ENCODE results near the gene VANGL1. TPM values are rescaled to one million over a fixed set of nuclear protein-coding genes. Genes with fewer than 3 reads are reported as not detected.

Gene VANGL1
- total and polyA plus RNA-seq, 12 donors, result 2.0 to 19.1 (median 10.6) TPM

DNA sequence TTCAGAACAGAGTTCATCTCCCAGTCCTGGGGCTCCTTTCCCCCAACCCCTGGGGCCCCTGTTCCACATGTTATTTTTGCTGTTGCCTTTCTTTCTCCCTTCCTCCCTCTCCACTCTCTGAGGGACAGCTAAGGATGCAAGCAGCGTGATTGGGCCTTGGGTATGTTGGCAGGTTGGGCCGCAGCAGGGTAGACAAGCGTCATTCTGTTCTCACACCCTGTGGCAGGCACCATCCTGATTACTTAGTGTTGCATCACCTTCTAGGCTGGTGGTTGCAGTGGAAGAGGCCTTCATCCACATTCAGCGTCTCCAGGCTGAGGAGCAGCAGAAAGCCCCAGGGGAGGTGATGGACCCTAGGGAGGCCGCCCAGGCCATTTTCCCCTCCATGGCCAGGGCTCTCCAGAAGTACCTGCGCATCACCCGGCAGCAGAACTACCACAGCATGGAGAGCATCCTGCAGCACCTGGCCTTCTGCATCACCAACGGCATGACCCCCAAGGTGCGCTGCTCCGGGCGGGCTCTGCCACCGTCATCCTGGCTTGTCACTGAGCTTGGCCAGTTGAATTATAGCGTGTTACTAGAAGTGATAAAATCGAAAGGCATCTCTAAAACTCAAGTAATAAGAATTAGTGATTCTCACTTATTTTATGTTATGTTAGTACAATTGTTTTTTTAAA is 43.4 kb downstream of the VANGL1 start:
- Histone ChIP-seq H3K27me3 (no peaks in the 10 kb centered on the region), H3K4me3 (no peak overlapping the region), H3K9me3 (replicated peaks in 1 of 3) (no peaks in the 10 kb centered on the region), H3K27ac (no peak overlapping the region), H3K4me1 (replicated peaks in 1 of 2) (no peaks in the 10 kb centered on the region), H3K36me3 (replicated peaks in 1 of 2) (peaks cover 0 to 21% of the 10 kb centered on the region in 2 donors)
- intact Hi-C loops (cut with DNase I), result no loop called here
- no peak for DNase-seq
- 88 to 95% (median 92%) methylated on average over 11 to 14 of the region's 14 CpGs for WGBS, 4 donors
- TF ChIP-seq, protein P1, sequence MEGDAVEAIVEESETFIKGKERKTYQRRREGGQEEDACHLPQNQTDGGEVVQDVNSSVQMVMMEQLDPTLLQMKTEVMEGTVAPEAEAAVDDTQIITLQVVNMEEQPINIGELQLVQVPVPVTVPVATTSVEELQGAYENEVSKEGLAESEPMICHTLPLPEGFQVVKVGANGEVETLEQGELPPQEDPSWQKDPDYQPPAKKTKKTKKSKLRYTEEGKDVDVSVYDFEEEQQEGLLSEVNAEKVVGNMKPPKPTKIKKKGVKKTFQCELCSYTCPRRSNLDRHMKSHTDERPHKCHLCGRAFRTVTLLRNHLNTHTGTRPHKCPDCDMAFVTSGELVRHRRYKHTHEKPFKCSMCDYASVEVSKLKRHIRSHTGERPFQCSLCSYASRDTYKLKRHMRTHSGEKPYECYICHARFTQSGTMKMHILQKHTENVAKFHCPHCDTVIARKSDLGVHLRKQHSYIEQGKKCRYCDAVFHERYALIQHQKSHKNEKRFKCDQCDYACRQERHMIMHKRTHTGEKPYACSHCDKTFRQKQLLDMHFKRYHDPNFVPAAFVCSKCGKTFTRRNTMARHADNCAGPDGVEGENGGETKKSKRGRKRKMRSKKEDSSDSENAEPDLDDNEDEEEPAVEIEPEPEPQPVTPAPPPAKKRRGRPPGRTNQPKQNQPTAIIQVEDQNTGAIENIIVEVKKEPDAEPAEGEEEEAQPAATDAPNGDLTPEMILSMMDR (IDR thresholded peaks at IDR 0.05), result no peak
- no peak for TF ChIP-seq POLR2A (IDR thresholded peaks at IDR 0.05)

DNA sequence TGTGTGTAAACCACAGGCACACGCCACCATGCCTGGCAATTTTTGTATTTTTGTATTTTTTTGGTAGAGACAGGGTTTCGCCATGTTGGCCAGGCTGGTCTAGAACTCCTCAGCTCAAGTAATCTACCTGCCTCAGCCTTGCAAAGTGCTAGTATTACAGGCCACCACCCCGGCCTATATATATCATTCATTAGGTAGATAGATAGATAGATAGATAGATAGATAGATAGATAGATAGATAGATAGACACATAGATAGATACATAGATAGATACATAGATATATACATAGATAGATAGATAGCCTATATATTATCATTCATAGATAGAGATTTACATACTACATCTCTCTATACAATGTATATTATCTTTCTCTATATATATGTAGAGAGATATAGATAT is 46.0 kb downstream of the VANGL1 start:
- H3K27ac ChIP-seq, result no peak overlapping the region
- H3K9me3 ChIP-seq (replicated peaks in 1 of 3), result no peaks in the 10 kb centered on the region
- H3K36me3 ChIP-seq (replicated peaks in 1 of 2), result peaks cover 0 to 30% of the 10 kb centered on the region in 2 donors
- WGBS, 4 donors, result 79 to 97% (median 93%) methylated on average over 3 of the region's 3 CpGs
- H3K4me3 ChIP-seq, result no peak overlapping the region
- no peak for TF ChIP-seq POLR2A (IDR thresholded peaks at IDR 0.05)
- TF ChIP-seq, protein P1 (IDR thresholded peaks at IDR 0.05), result no peak
- no peaks in the 10 kb centered on the region for H3K4me1 ChIP-seq (replicated peaks in 1 of 2)
- intact Hi-C loops (cut with DNase I), result no loop called here
- no peak for DNase-seq
- H3K27me3 ChIP-seq, result no peaks in the 10 kb centered on the region

DNA sequence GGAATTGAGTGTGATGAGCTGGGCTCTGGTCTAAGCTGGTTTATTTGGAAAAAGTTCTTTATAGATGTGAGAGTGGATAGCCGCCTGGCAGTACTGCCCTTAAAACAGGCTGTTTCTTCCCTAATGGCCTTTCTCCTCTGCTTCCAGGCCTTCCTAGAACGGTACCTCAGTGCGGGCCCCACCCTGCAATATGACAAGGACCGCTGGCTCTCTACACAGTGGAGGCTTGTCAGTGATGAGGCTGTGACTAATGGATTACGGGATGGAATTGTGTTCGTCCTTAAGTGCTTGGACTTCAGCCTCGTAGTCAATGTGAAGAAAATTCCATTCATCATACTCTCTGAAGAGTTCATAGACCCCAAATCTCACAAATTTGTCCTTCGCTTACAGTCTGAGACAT is 49.2 kb downstream of the VANGL1 start:
- no peaks in the 10 kb centered on the region for H3K9me3 ChIP-seq (replicated peaks in 1 of 3)
- intact Hi-C loops (cut with DNase I), result no loop called here
- TF ChIP-seq, protein P1 (IDR thresholded peaks at IDR 0.05), result no peak
- TF ChIP-seq POLR2A (IDR thresholded peaks at IDR 0.05), result no peak
- DNase-seq, result no peak
- H3K4me3 ChIP-seq, result no peak overlapping the region
- H3K4me1 ChIP-seq (replicated peaks in 1 of 2), result no peaks in the 10 kb centered on the region
- no peaks in the 10 kb centered on the region for H3K27me3 ChIP-seq
- H3K27ac ChIP-seq, result no peak overlapping the region
- peaks cover 0 to 16% of the 10 kb centered on the region in 2 donors for H3K36me3 ChIP-seq (replicated peaks in 1 of 2)
- 88 to 96% (median 94%) methylated on average over 8 of the region's 8 CpGs for WGBS, 4 donors

DNA sequence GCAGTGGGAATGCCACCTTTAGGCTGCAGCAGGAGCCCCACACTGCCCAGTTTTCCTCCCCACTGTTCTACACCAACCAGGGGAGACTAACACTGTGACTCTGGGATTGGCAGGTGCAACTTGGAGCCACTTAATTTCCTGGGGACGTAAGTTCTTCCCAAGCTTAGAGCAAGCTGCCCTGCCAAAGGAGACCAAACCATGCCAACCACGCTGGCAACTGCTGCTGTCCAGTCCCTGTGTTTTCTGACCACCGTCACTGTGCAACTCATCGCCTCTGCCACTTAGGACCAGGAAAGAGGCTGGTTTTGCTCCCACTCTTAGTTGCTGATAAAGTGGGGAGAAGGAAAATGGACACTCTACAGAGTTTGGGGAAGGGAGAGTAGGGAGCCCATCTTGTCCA is 50.5 kb downstream of the VANGL1 start:
- WGBS, 4 donors, result 90 to 100% (median 95%) methylated on average over 4 of the region's 4 CpGs
- Histone ChIP-seq H3K27me3 (no peaks in the 10 kb centered on the region), H3K36me3 (replicated peaks in 1 of 2) (peaks cover 0 to 16% of the 10 kb centered on the region in 2 donors), H3K4me1 (replicated peaks in 1 of 2) (no peaks in the 10 kb centered on the region), H3K4me3 (no peak overlapping the region), H3K9me3 (replicated peaks in 1 of 3) (no peaks in the 10 kb centered on the region), H3K27ac (no peak overlapping the region)
- no peak for TF ChIP-seq POLR2A (IDR thresholded peaks at IDR 0.05)
- TF ChIP-seq, protein P1 (IDR thresholded peaks at IDR 0.05), result no peak
- no peak for DNase-seq
- intact Hi-C loops (cut with DNase I), result no loop called here

All from adrenal gland (tissue), 12 donors.